Measurements from ENCODE around the gene GRIP1. TPM values are rescaled to one million over a fixed set of nuclear protein-coding genes. Genes with fewer than 3 reads are reported as not detected.

GRIP1 gene
- total and polyA plus RNA-seq, 2 donors (not counting 3 experiments of a cell fraction or from before 2014, with no cell fraction given) = 0.04 to 0.69 TPM

DNA sequence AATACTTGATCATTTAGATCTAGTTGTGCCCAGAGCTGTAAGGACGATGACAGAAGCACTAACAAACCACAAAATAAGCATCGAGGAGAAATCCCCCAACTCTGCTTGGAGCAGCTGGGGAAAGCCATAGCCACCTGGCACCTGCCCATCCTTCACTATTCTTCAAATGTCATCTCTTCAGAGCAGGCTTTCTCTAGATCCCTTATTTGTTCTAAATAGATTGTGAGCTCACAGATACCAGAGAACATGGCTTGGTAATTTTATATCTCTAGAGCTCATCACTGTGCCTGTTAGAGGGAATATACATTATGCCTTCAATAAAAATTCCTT lies 50.9 kb downstream of the GRIP1 start:
- no peak overlapping the region for H3K9ac ChIP-seq (replicated peaks; ENCODE audit: extremely low read depth, insufficient read depth, low read length)
- FAIRE-seq (no peak), DNase-seq (ENCODE audit: low read depth, low spot score) (no peak)
- H3K9me3 ChIP-seq (replicated peaks; ENCODE audit: control insufficient read depth, insufficient read depth, low read length) = no peaks in the 10 kb centered on the region
- dilution Hi-C loops (cut with MboI; ENCODE audit: extremely low pct_ligation_motif_present, low sequenced_read_pairs) = no loop called here
- CTCF ChIA-PET = interaction anchor here (1.0 kb wide), 1 partner anchor 81 kb away, joined by 3 read pairs; no protein-coding TSS in a partner anchor
- no peak overlapping the region for H3K4me2 ChIP-seq (ENCODE audit: insufficient read depth, low read length)
- H4K20me1 ChIP-seq (replicated peaks; ENCODE audit: control insufficient read depth, extremely low read depth, insufficient read depth, low read length) = no peaks in the 10 kb centered on the region
- H3K79me2 ChIP-seq (ENCODE audit: control insufficient read depth, insufficient read depth, low read length) = no peaks in the 10 kb centered on the region
- intact Hi-C loops (cut with micrococcal nuclease) = no loop called here
- BruUV-seq (replicated peaks) = no TSS peak
- POLR2A ChIA-PET = no interaction called here
- H3K36me3 ChIP-seq (ENCODE audit: control insufficient read depth in 2 of 2, extremely low read depth in 1 of 2, insufficient read depth in 2 of 2, low read length in 2 of 2) = no peaks in the 10 kb centered on the region
- H2AFZ ChIP-seq (ENCODE audit: low read depth, low read length) = no peak overlapping the region
- no peaks in the 10 kb centered on the region for H3K27me3 ChIP-seq (ENCODE audit: control insufficient read depth in 2 of 2, insufficient read depth in 2 of 2, low read length in 2 of 2)
- no peak overlapping the region for H3K27ac ChIP-seq (ENCODE audit: insufficient read depth, low read depth, low read length)
- no peak overlapping the region for H3K4me3 ChIP-seq (replicated peaks in 1 of 3; ENCODE audit: insufficient read depth in 1 of 3, low read depth in 1 of 3, low read length in 3 of 3)
- H3K9me1 ChIP-seq (replicated peaks; ENCODE audit: control insufficient read depth, extremely low read depth, insufficient read depth, low read length) = no peaks in the 10 kb centered on the region
- TF ChIP-seq POLR2AphosphoS5 (IDR thresholded peaks at IDR 0.05; ENCODE audit: insufficient read depth, low read depth, low read length) (no peak), POLR2A (IDR thresholded peaks at IDR 0.05; ENCODE audit: low read depth, low read length) (no peak), GATA2 (IDR thresholded peaks at IDR 0.05; ENCODE audit: insufficient read depth, insufficient read length, low read depth, low read length) (no peak), JUN (IDR thresholded peaks at IDR 0.05; ENCODE audit: borderline replicate concordance, insufficient read depth, insufficient read length, low read depth) (no peak), MAX (IDR thresholded peaks at IDR 0.05; ENCODE audit: insufficient read depth, insufficient read length) (no peak), FOS (IDR thresholded peaks at IDR 0.05; ENCODE audit: borderline replicate concordance, insufficient read depth, low read length) (no peak), EZH2 (IDR thresholded peaks at IDR 0.05; ENCODE audit: borderline replicate concordance, low read depth, low read length, severe bottlenecking) (no peak), MYC (IDR thresholded peaks at IDR 0.05; ENCODE audit: low read depth, low read length) (no peak)
- TF ChIP-seq, protein P1, sequence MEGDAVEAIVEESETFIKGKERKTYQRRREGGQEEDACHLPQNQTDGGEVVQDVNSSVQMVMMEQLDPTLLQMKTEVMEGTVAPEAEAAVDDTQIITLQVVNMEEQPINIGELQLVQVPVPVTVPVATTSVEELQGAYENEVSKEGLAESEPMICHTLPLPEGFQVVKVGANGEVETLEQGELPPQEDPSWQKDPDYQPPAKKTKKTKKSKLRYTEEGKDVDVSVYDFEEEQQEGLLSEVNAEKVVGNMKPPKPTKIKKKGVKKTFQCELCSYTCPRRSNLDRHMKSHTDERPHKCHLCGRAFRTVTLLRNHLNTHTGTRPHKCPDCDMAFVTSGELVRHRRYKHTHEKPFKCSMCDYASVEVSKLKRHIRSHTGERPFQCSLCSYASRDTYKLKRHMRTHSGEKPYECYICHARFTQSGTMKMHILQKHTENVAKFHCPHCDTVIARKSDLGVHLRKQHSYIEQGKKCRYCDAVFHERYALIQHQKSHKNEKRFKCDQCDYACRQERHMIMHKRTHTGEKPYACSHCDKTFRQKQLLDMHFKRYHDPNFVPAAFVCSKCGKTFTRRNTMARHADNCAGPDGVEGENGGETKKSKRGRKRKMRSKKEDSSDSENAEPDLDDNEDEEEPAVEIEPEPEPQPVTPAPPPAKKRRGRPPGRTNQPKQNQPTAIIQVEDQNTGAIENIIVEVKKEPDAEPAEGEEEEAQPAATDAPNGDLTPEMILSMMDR (IDR thresholded peaks at IDR 0.05; ENCODE audit: extremely low read depth in 1 of 2, insufficient read depth in 1 of 2, low read depth in 1 of 2, low read length in 2 of 2) = no peak
- peaks cover 10% of the 10 kb centered on the region for H3K4me1 ChIP-seq (ENCODE audit: control insufficient read depth, extremely low read depth, insufficient read depth, low read length)

Data from endothelial cell of umbilical vein (primary cell).